ENCODE results near the gene HSD3B7.
A peak's percentile ranks its signal among the peaks of the same experiment; 100 is the strongest.

HSD3B7 gene

GRCh38 chr16:30982548-30983288 is 2.3 kb upstream of the HSD3B7 start:
- no peak for DNase-seq
- ATAC-seq = no peak

GRCh38 chr16:30983289-30983889 is 1.6 kb upstream of the HSD3B7 start:
- no peak for ATAC-seq
- DNase-seq = no peak

- ATAC-seq = no peak
- no peak for DNase-seq
These were observed 953 bp upstream of the HSD3B7 start for GRCh38 chr16:30983898-30984610.

GRCh38 chr16:30985401-30986128 is 558 bp downstream of the HSD3B7 start:
- DNase-seq = no peak
- ATAC-seq = no peak

- ATAC-seq (no peak), DNase-seq (no peak)
These were observed 1.4 kb downstream of the HSD3B7 start for GRCh38 chr16:30986129-30986991.

GRCh38 chr16:30987581-30988190 is 2.7 kb downstream of the HSD3B7 start:
- DNase-seq (no peak), ATAC-seq (no peak)

- DNase-seq (no peak), ATAC-seq (no peak)
These were observed 4.6 kb downstream of the HSD3B7 start for GRCh38 chr16:30989469-30990047.

GRCh38 chr16:30990105-30990504 is 5.1 kb downstream of the HSD3B7 start:
- DNase-seq (no peak), ATAC-seq (no peak)

- ATAC-seq (no peak), DNase-seq (no peak)
These were observed 6.0 kb downstream of the HSD3B7 start for GRCh38 chr16:30991052-30991451.

GRCh38 chr16:30992276-30992780 is 7.3 kb downstream of the HSD3B7 start:
- ATAC-seq (no peak), DNase-seq (no peak)

GRCh38 chr16:30992931-30993816 is 8.2 kb downstream of the HSD3B7 start:
- no peak for DNase-seq
- ATAC-seq = no peak

- DNase-seq = no peak
- no peak for ATAC-seq
These were observed 10.9 kb downstream of the HSD3B7 start for GRCh38 chr16:30995927-30996323.

GRCh38 chr16:30996324-30996984 is 11.4 kb downstream of the HSD3B7 start:
- DNase-seq = no peak
- no peak for ATAC-seq

GRCh38 chr16:30996985-30997724 is 12.1 kb downstream of the HSD3B7 start:
- DNase-seq (peak; percentile 89), ATAC-seq (peak; percentile 93)

GRCh38 chr16:30997725-30998711 is 13.0 kb downstream of the HSD3B7 start:
- ATAC-seq (no peak), DNase-seq (no peak)

GRCh38 chr16:30998852-30999761 is 14.1 kb downstream of the HSD3B7 start:
- ATAC-seq (no peak), DNase-seq (no peak)

Measured in stimulated activated naive CD8-positive, alpha-beta T cell treated with anti-CD3 and anti-CD28 coated beads, Interleukin-15, Interleukin-2, amounts not matched to agents 100 U/mL and 50 U/mL, for 24 hours (primary cell).